IgD-negative memory B cell (primary cell): ENCODE measurements around the gene GNAQ. TPM values are rescaled to one million over a fixed set of nuclear protein-coding genes. Genes with fewer than 3 reads are reported as not detected.

Experiments used
- H3K27ac Mint-ChIP-seq, 3 donors: one replicate each; pipeline ENCODE4 v1.8.0; 2020 to 2022; ENCODE audit warnings: mild to moderate bottlenecking in 3 of 3, mixed read lengths in 3 of 3, moderate library complexity in 1 of 3
- H3K27me3 Mint-ChIP-seq: one replicate; pipeline ENCODE4 v1.8.0; 2021; ENCODE audit warnings: mixed read lengths
- H3K36me3 Mint-ChIP-seq: one replicate; pipeline ENCODE4 v1.8.0; 2020; ENCODE audit warnings: mild to moderate bottlenecking, mixed read lengths
- H3K4me1 Mint-ChIP-seq, 3 donors: one replicate each; pipeline ENCODE4 v1.8.0; 2020 to 2022; ENCODE audit warnings: mixed read lengths in 3 of 3, mild to moderate bottlenecking in 1 of 3
- H3K4me3 Mint-ChIP-seq, 4 donors: one replicate each; pipeline ENCODE4 v1.8.0; 2020 to 2022; ENCODE audit warnings: mild to moderate bottlenecking in 4 of 4, mixed read lengths in 4 of 4, moderate library complexity in 3 of 4
- H3K9me3 Mint-ChIP-seq, 3 donors: one replicate each; pipeline ENCODE4 v1.8.0; 2020 to 2021; ENCODE audit warnings: mixed read lengths in 3 of 3, mild to moderate bottlenecking in 1 of 3
- polyA plus RNA-seq: library from polyadenylated mRNA; unstranded; fragments of 300-500 nt; fragmentation: Illumina TruSeq; gene quantifications from one replicate; pipeline ENCODE4 v1.2.3, GENCODE V29; 2021

Gene GNAQ
- polyA plus RNA-seq, 1 donor from 2014 or later: 0.39 TPM

DNA sequence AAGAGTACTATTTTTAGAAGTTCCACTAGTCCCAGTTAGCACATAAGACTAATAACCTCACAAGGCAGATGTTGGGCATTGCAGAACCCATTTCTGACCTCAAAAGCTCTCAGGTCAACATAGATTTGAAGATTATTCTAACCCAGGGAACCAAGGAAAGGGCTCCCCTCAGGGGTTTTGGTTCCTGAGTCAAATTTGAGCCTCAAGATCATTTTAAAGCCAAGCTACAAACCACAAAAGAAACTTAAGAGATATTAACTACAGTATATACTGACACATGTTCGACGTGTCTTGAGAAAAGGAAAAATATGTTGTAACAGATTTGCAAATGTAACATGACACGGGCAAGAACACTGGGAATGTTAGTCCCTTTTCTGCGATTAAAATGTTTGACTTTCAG, 88.6 kb downstream of the GNAQ start:
- H3K4me1 Mint-ChIP-seq: peaks cover 3 to 8% (median 5%) of the 10 kb centered on the region in 3 donors
- no peaks in the 10 kb centered on the region for H3K9me3 Mint-ChIP-seq
- no peak overlapping the region for H3K4me3 Mint-ChIP-seq
- peaks cover 9% of the 10 kb centered on the region for H3K27me3 Mint-ChIP-seq
- H3K36me3 Mint-ChIP-seq: no peaks in the 10 kb centered on the region
- peak overlapping the region in 1 of 3 donors; percentile 35 for H3K27ac Mint-ChIP-seq

DNA sequence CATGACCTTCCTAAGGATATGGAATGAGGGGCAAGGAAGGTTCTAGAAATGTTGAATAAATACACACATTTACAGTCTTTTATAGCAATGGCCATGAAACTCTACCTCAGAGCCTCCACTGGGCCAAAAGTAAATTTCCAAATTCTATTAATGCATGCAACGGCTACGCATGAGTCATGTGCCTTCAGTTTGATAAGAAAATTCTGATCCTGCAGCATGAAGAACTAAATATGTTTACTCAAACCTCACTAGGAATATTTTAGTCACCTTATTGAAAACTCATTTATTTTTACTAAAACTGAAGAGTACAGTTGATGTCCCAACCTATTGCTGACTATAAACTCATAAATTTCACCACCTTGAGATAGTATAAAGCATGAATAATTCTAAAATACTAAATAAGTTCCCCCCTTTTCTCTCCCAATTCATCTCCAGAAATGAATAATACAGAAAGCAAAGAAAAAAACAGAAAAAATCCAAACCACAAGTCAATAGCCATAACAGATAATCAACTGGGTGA, 92.4 kb downstream of the GNAQ start:
- Mint-ChIP-seq H3K9me3 (no peaks in the 10 kb centered on the region), H3K27ac (no peak overlapping the region)

DNA sequence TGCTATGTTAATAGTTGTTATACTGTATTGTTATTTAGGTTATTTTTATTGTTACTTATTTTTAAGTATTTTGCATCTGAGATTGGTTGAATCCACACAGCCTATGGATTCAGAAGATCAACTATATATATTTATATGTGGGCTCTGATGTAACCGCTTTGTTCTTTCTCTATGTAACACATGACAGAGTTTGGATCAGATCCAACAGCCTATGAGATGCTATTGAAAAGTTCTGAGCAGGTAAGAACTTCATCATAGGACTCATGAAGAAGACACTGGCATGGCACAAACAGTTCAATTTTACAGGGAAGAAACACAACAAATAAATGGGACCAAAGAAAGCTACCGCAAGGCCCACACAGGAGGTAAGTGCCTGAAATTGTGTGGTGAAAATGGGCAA, 93.4 kb downstream of the GNAQ start:
- H3K27ac Mint-ChIP-seq: no peak overlapping the region
- H3K36me3 Mint-ChIP-seq: no peaks in the 10 kb centered on the region
- peaks cover 9% of the 10 kb centered on the region for H3K27me3 Mint-ChIP-seq
- H3K4me3 Mint-ChIP-seq: no peak overlapping the region
- H3K9me3 Mint-ChIP-seq: no peaks in the 10 kb centered on the region
- H3K4me1 Mint-ChIP-seq: peaks cover 7 to 9% (median 8%) of the 10 kb centered on the region in 3 donors

More for the DNA sequence above, 92.4 kb downstream of the GNAQ start:
- Mint-ChIP-seq H3K4me3 (no peak overlapping the region), H3K4me1 (peaks cover 7 to 9% (median 8%) of the 10 kb centered on the region in 3 donors), H3K36me3 (no peaks in the 10 kb centered on the region), H3K27me3 (peaks cover 9% of the 10 kb centered on the region)

DNA sequence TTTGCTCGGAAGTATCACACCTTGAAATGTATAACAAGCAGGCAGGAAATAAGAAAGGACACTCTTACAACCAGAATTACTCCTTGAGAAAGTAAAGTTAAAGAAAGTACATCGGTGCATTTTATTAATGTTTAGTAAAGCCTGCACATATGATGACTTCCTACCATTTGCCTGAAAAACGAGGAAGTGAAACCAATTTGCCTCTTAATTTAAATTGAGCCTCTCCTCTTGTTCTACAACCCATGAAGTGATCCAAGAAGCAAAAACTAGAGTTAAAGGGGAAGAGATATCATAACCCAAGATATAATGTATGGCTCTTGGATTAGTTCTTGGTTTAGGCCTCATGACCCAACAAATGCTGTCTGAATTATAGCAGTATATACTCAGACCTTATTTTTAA, 95.6 kb downstream of the GNAQ start:
- Mint-ChIP-seq H3K27ac (peak overlapping the region in 1 of 3 donors; percentile 15), H3K4me1 (peaks cover 7 to 9% (median 8%) of the 10 kb centered on the region in 3 donors), H3K4me3 (no peak overlapping the region), H3K36me3 (peaks cover 4% of the 10 kb centered on the region), H3K27me3 (peaks cover 13% of the 10 kb centered on the region), H3K9me3 (no peaks in the 10 kb centered on the region)

DNA sequence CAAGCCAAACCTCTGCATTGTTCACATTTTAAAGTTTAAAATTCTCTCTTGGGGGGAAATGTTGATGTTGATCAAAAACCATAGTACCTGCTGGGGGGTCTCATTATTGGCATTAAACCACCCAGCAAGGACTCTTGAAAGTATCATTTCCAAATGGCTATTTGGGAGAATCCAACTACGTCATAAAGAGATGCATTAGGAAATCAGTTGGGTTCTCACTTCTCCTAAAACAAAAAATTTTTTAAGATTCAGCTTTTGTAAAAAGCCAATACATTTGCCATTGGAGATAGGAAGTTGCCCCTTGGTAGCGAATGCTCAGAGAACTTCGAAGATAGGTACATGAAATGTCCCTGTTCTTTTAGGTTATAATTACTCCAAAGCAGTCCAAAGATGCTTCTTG, 96.4 kb downstream of the GNAQ start:
- peaks cover 13% of the 10 kb centered on the region for H3K27me3 Mint-ChIP-seq
- peaks cover 4% of the 10 kb centered on the region for H3K36me3 Mint-ChIP-seq
- no peak overlapping the region for H3K4me3 Mint-ChIP-seq
- no peak overlapping the region for H3K27ac Mint-ChIP-seq
- H3K4me1 Mint-ChIP-seq: peaks cover 7 to 9% (median 8%) of the 10 kb centered on the region in 3 donors
- H3K9me3 Mint-ChIP-seq: no peaks in the 10 kb centered on the region

DNA sequence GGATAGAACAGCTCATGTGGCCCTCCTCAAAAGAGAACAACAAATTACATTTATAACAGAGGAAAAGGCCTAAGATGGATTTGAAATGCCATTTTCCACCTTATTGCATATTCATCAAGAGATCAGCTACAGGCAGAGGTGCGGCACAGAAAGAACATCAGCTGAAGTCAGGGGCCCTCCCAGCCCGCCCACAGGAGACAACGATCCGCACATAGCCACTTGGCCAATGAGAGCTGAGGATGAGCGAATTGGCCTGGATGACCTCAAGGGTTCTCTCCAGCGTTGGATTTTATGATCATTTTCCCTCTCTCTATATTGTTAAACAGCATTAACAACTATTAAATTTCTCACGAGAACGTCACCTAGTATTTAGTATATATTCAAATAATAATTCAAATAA, 97.6 kb downstream of the GNAQ start:
- Mint-ChIP-seq H3K27me3 (peaks cover 11% of the 10 kb centered on the region), H3K36me3 (peaks cover 4% of the 10 kb centered on the region), H3K4me3 (no peak overlapping the region), H3K27ac (no peak overlapping the region), H3K4me1 (peaks cover 7 to 9% (median 8%) of the 10 kb centered on the region in 3 donors), H3K9me3 (no peaks in the 10 kb centered on the region)

DNA sequence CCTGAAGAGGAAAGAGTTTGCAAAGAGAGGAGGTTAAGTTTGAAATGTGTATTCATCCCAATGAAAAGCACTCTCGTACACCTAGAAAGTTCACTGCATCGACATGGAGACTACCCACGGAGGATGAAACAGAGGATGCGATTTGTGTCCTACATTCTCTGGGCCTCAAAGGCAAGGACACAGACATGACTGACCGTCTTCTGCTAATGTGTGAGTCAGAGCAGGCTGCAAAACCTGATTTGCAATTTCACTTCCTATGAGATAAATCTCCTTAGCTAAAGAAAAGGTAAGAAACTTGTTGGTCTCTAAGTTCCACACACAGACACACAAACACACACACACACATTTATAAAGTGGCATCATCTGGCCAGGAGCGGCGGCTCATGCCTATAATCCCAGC, 98.6 kb downstream of the GNAQ start:
- peaks cover 8% of the 10 kb centered on the region for H3K27me3 Mint-ChIP-seq
- H3K4me3 Mint-ChIP-seq: no peak overlapping the region
- H3K9me3 Mint-ChIP-seq: no peaks in the 10 kb centered on the region
- H3K36me3 Mint-ChIP-seq: peaks cover 4% of the 10 kb centered on the region
- H3K27ac Mint-ChIP-seq: no peak overlapping the region
- peaks cover 7 to 9% (median 8%) of the 10 kb centered on the region in 3 donors for H3K4me1 Mint-ChIP-seq

DNA sequence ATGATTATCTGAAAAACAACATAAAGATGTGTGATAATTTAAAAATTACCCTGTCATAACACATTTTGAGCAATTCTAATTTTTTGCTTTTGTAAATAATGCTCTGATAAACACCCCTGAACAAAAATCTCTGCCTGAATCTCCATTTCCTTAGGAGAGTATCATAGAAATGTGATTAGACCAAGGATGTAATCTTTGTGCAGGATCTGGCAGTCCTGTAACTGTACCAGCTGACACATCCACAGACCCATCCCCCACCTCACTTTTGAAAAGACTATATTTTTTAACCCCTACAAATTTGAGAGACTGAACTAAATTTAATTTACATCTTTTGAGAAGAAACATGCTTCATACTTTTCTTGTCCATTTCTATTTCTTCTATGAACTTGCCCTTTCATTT, 101.7 kb downstream of the GNAQ start:
- H3K36me3 Mint-ChIP-seq: peaks cover 4% of the 10 kb centered on the region
- H3K9me3 Mint-ChIP-seq: no peaks in the 10 kb centered on the region
- H3K27ac Mint-ChIP-seq: no peak overlapping the region
- H3K4me3 Mint-ChIP-seq: no peak overlapping the region
- no peaks in the 10 kb centered on the region for H3K4me1 Mint-ChIP-seq
- H3K27me3 Mint-ChIP-seq: peaks cover 8% of the 10 kb centered on the region

DNA sequence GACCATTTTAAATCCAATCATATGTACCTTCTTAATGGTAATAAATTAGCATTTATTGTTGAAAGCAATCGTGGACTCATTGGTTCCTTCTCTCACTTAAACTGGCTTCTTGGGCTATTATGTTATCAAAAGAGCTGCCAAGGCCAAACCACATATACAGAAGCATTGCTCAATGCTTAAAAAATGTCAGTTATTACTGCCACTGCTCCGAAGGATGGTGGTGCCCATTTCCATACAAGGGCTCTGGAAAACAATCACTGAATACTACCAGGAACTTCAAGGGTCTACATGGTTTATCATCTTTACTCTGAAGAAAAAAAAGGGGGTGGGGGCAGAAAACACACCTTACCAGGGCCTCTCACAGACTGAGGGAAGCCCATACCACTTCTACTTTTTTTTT, 104.3 kb downstream of the GNAQ start:
- H3K4me3 Mint-ChIP-seq: no peak overlapping the region
- no peaks in the 10 kb centered on the region for H3K4me1 Mint-ChIP-seq
- peaks cover 0 to 2% (median 0%) of the 10 kb centered on the region in 3 donors for H3K9me3 Mint-ChIP-seq

DNA sequence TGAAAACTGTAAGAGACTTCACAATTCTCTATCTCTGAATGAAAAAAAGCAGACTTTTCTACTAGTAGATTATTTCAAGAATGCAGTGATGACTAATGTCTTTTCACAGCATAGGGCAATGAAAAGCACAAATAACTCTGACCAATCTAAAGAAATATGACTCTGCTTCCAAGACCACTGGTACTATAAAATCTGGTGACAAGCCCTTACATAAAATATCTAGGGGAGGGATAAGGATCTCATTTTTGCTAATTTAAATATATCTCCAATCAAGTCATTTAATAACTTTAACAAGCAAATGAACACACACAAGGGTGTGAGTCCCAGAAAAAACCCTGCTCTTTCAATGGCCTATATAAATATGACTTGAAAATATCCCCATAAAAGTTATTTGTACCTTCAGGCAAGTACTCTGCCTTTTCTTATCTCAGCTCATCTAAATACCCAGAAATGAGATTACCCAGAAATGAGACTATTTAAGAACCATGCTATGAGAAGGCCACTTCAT, 105.2 kb downstream of the GNAQ start:
- Mint-ChIP-seq H3K36me3 (peaks cover 3% of the 10 kb centered on the region), H3K27ac (no peak overlapping the region), H3K27me3 (peaks cover 8% of the 10 kb centered on the region), H3K9me3 (peaks cover 0 to 2% (median 0%) of the 10 kb centered on the region in 3 donors), H3K4me1 (no peaks in the 10 kb centered on the region), H3K4me3 (no peak overlapping the region)

More for the DNA sequence above, 104.3 kb downstream of the GNAQ start:
- Mint-ChIP-seq H3K27me3 (peaks cover 10% of the 10 kb centered on the region), H3K36me3 (peaks cover 4% of the 10 kb centered on the region), H3K27ac (no peak overlapping the region)

DNA sequence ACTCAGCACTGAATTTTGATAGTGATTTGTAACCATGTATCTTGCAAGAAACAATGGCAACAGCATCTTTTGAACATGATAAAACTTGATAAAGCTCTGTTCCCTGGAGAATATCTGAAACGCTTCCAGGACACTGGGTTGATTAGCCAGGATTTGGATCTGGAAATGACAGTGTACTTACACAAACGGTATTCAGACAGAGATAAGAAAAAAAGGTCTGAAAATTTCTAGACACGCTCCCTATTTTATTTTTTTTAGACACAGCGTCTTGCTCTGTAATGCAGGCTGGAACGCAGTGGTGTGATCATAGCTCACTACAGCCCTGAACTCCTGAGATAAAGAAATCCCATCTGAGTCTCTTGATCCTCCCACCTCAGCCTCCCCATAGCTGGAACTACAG, 109.0 kb downstream of the GNAQ start:
- H3K27me3 Mint-ChIP-seq: peaks cover 4% of the 10 kb centered on the region
- no peak overlapping the region for H3K27ac Mint-ChIP-seq
- H3K4me1 Mint-ChIP-seq: peaks cover 0 to 1% (median 0%) of the 10 kb centered on the region in 3 donors
- no peak overlapping the region for H3K4me3 Mint-ChIP-seq
- H3K9me3 Mint-ChIP-seq: peaks cover 0 to 2% (median 0%) of the 10 kb centered on the region in 3 donors
- peaks cover 2% of the 10 kb centered on the region for H3K36me3 Mint-ChIP-seq

DNA sequence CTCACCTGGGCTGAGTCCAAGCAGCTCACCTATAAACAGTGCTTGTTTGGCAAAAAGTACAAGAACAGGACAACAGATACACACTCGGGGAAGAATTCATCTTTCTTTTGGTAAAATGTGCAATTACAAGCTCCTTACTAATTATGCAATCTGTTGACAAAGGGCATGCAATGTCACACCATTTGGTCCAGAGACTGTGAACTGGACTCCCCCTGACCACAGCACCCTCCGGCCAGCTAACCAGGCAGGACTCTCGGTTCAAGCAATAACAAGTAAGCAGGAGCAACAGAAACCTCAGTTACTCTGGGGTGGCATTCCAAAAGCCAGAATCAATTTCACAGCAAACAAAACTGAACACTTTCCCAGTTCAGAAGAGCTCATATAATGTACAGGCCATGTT, 113.8 kb downstream of the GNAQ start:
- no peak overlapping the region for H3K4me3 Mint-ChIP-seq
- peaks cover 2% of the 10 kb centered on the region for H3K36me3 Mint-ChIP-seq
- no peak overlapping the region for H3K27ac Mint-ChIP-seq
- H3K9me3 Mint-ChIP-seq: no peaks in the 10 kb centered on the region
- peaks cover 0 to 1% (median 0%) of the 10 kb centered on the region in 3 donors for H3K4me1 Mint-ChIP-seq
- peaks cover 2% of the 10 kb centered on the region for H3K27me3 Mint-ChIP-seq

DNA sequence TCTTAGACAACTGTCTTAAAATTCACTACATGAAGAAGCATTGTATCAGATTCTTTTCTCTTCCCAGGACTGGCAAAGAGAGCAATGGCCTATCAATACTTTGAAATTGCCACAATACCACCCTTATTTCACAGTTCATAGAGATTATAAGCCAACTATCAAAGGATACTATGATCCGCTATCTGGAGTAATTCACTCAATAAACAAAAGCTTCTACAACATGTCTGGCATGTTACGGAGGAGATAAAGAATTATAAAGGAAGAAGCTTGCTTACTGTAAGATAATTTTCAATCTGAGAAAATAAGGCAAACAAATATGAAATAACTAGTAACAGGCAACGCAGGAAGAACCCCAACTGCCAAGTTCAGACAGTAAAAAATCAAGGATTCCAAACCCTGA, 114.8 kb downstream of the GNAQ start:
- no peaks in the 10 kb centered on the region for H3K9me3 Mint-ChIP-seq
- no peak overlapping the region for H3K4me3 Mint-ChIP-seq
- H3K27me3 Mint-ChIP-seq: peaks cover 3% of the 10 kb centered on the region
- H3K4me1 Mint-ChIP-seq: peaks cover 0 to 1% (median 0%) of the 10 kb centered on the region in 3 donors
- no peaks in the 10 kb centered on the region for H3K36me3 Mint-ChIP-seq
- no peak overlapping the region for H3K27ac Mint-ChIP-seq

DNA sequence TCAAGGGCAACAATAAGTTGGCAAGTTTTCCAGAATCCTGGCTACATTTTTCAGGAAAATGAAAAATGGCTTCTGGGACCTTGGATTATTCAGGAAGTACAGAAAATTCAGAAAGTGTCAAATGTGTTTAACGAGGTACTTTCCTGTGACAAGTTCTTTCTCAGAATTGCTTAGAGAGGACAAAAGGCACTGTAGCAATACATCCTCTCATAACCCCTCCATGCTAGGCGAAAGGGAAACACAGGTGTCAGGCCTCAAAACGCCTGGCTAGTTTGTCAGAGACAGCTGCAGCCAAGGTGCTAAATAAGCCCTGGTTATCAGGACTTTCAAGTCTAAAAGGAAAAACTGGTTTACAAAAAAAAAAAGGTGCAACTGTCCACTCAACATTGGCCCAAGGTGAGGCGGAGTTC, 115.2 kb downstream of the GNAQ start:
- peaks cover 0 to 1% (median 0%) of the 10 kb centered on the region in 3 donors for H3K4me1 Mint-ChIP-seq
- no peak overlapping the region for H3K4me3 Mint-ChIP-seq
- no peaks in the 10 kb centered on the region for H3K9me3 Mint-ChIP-seq
- H3K27ac Mint-ChIP-seq: no peak overlapping the region
- peaks cover 5% of the 10 kb centered on the region for H3K27me3 Mint-ChIP-seq
- no peaks in the 10 kb centered on the region for H3K36me3 Mint-ChIP-seq

DNA sequence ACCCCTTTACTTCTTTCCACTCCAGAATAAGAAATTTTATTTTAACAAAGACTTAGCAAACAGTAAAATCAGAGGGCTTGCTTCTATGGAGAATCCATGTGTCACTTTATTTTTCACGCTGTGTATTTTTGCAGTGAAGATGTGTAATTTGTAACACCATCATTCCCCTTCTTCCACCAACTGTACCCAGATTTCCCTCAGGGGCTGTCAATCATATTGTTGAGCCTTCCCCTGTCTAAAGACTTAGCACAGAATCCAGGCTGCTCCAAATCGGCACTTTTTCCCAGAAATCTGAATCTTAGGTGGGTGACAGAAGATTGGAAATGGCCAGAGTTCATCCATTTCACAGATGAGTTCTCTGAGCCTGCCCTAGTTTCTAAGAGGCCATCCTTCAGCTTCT, 115.9 kb downstream of the GNAQ start:
- Mint-ChIP-seq H3K4me3 (no peak overlapping the region), H3K36me3 (no peaks in the 10 kb centered on the region), H3K27me3 (peaks cover 5% of the 10 kb centered on the region), H3K4me1 (peaks cover 0 to 1% (median 0%) of the 10 kb centered on the region in 3 donors), H3K9me3 (no peaks in the 10 kb centered on the region), H3K27ac (no peak overlapping the region)
